BJ (cell line): ENCODE data around the gene ATP10A. TPM values are rescaled to one million over a fixed set of nuclear protein-coding genes. Genes with fewer than 3 reads are reported as not detected.

ENCODE experiments used
- CTCF ChIA-PET: fragments of 350-600 bp; formaldehyde crosslinking; extraction: SDS; loops from one replicate; lab custom pipeline; 2021; ENCODE audit warnings: antibody characterized with exemption, inconsistent platforms; lab: Yijun Ruan, JAX
- POLR2A ChIA-PET: fragments of 300-600 bp; sonication (Branson Sonifier 250); formaldehyde crosslinking; extraction: SDS; loops from one replicate; lab custom pipeline; 2021; ENCODE audit warnings: antibody characterized with exemption; lab: Charles Lee
- DNase-seq: peaks from one replicate; pipeline ENCODE4 v3.0.0-alpha.2; 2011; ENCODE audit warnings: low read depth
- H3K27me3 ChIP-seq: 2 replicates; pipeline ENCODE4 v1.6.0; 2011; ENCODE audit warnings: low read length; ENCODE audit not compliant: control insufficient read depth, insufficient read depth
- H3K36me3 ChIP-seq: 2 replicates; pipeline ENCODE4 v1.5.1; 2011; ENCODE audit warnings: low read length; ENCODE audit not compliant: control insufficient read depth, insufficient read depth
- H3K4me3 ChIP-seq: 2 replicates; pipeline ENCODE4 v1.5.1; 2011; ENCODE audit warnings: low read depth, mild to moderate bottlenecking, control low read depth, low read length
- CTCF ChIP-seq: IDR thresholded peaks from 2 replicates; pipeline ENCODE4 v1.5.1; 2011; ENCODE audit warnings: low read depth, mild to moderate bottlenecking, control low read depth, inconsistent platforms, low read length, moderate library complexity; ENCODE audit not compliant: insufficient read depth
- polyA plus RNA-seq: library from polyadenylated mRNA; depleted of rRNA; stranded (reverse); fragments of >200 nt; gene quantifications from 2 replicates; pipeline ENCODE4 v1.2.3, GENCODE V29; 2011

Gene ATP10A
- polyA plus RNA-seq, 1 experiment = 28.0 TPM

GRCh38 chr15:25879438-25879837 is 16.3 kb upstream of the ATP10A start:
- Histone ChIP-seq H3K27me3 (no peaks in the 10 kb centered on the region), H3K4me3 (no peak overlapping the region), H3K36me3 (no peaks in the 10 kb centered on the region)
- TF ChIP-seq CTCF = no peak
- POLR2A ChIA-PET = no interaction called here
- CTCF ChIA-PET = interaction anchor here (1.1 to 1.3 kb wide), 2 partner anchors 18 to 54 kb away, joined by 3 read pairs; no protein-coding TSS in a partner anchor
- no peak for DNase-seq

GRCh38 chr15:25877681-25878080 is 14.6 kb upstream of the ATP10A start:
- CTCF ChIA-PET = interaction anchor here (0.6 kb wide), 1 partner anchor 142 kb away, joined by 4 read pairs; no protein-coding TSS in a partner anchor
- DNase-seq = no peak

GRCh38 chr15:25876231-25877140 is 13.4 kb upstream of the ATP10A start:
- ChIA-PET POLR2A (no interaction called here), CTCF (no interaction called here)
- DNase-seq = no peak
- no peak overlapping the region for H3K4me3 ChIP-seq
- no peak for TF ChIP-seq CTCF
- H3K36me3 ChIP-seq = no peaks in the 10 kb centered on the region
- no peaks in the 10 kb centered on the region for H3K27me3 ChIP-seq

More at GRCh38 chr15:25877681-25878080, 14.6 kb upstream of the ATP10A start:
- no peak overlapping the region for H3K4me3 ChIP-seq
- POLR2A ChIA-PET = no interaction called here
- H3K36me3 ChIP-seq = no peaks in the 10 kb centered on the region
- H3K27me3 ChIP-seq = no peaks in the 10 kb centered on the region
- TF ChIP-seq CTCF = no peak

- ChIA-PET CTCF (no interaction called here), POLR2A (no interaction called here)
- Histone ChIP-seq H3K36me3 (no peaks in the 10 kb centered on the region), H3K4me3 (no peak overlapping the region), H3K27me3 (no peaks in the 10 kb centered on the region)
- no peak for TF ChIP-seq CTCF
- no peak for DNase-seq
Measured at GRCh38 chr15:25875566-25875965, 12.4 kb upstream of the ATP10A start.

GRCh38 chr15:25874379-25874778 is 11.3 kb upstream of the ATP10A start:
- DNase-seq = no peak
- no peaks in the 10 kb centered on the region for H3K36me3 ChIP-seq
- H3K27me3 ChIP-seq = no peaks in the 10 kb centered on the region
- CTCF ChIA-PET = no interaction called here
- TF ChIP-seq CTCF = no peak
- POLR2A ChIA-PET = no interaction called here
- H3K4me3 ChIP-seq = no peak overlapping the region
